GM19351 (cell line): ENCODE measurements around the gene OSCAR.

ENCODE experiments used
- ATAC-seq: cut with Tn5 transposase; IDR thresholded peaks from one replicate; pipeline ENCODE4 v1.9.1; 2021; ENCODE audit warnings: mild to moderate bottlenecking, moderate library complexity; ENCODE audit not compliant: unreplicated experiment

The OSCAR gene

GRCh38 chr19:54100561-54100960 lies at the start of gene OSCAR:
Gene OSCAR, minus strand, starts transcription at chr19:54100803. Its CDS starts 11 bp downstream, at chr19:54100792.
- ATAC-seq: no peak

- no peak for ATAC-seq
Measured at GRCh38 chr19:54149021-54149812, 48.6 kb upstream of the OSCAR start.

GRCh38 chr19:54148158-54148557 lies 47.6 kb upstream of the OSCAR start:
- ATAC-seq: no peak

GRCh38 chr19:54147676-54148075 lies 47.1 kb upstream of the OSCAR start:
- ATAC-seq: no peak

GRCh38 chr19:54145541-54146158 lies 45.0 kb upstream of the OSCAR start:
- ATAC-seq: no peak

- no peak for ATAC-seq
Measured at GRCh38 chr19:54142166-54142780, 41.7 kb upstream of the OSCAR start.

GRCh38 chr19:54141356-54141755 lies 40.8 kb upstream of the OSCAR start:
- no peak for ATAC-seq

- ATAC-seq: no peak
Measured at GRCh38 chr19:54138489-54139256, 38.1 kb upstream of the OSCAR start.

- ATAC-seq: no peak
Measured at GRCh38 chr19:54137699-54138488, 37.3 kb upstream of the OSCAR start, which contains the start of gene CNOT3. Gene CNOT3, plus strand, starts transcription at chr19:54137762. Its CDS starts 5,217 bp downstream, at chr19:54142979.

- peak; percentile 73 for ATAC-seq
Measured at GRCh38 chr19:54136864-54137698, 36.5 kb upstream of the OSCAR start.

- no peak for ATAC-seq
Measured at GRCh38 chr19:54136086-54136863, 35.7 kb upstream of the OSCAR start.

- ATAC-seq: no peak
Measured at GRCh38 chr19:54133957-54134590, 33.5 kb upstream of the OSCAR start.

GRCh38 chr19:54133312-54133956 lies 32.8 kb upstream of the OSCAR start:
- ATAC-seq: no peak

GRCh38 chr19:54129617-54129996 lies 29.0 kb upstream of the OSCAR start:
- ATAC-seq: no peak

GRCh38 chr19:54128796-54129616 lies 28.4 kb upstream of the OSCAR start:
- no peak for ATAC-seq

- ATAC-seq: no peak
Measured at GRCh38 chr19:54128441-54128725, 27.8 kb upstream of the OSCAR start.
